SIG-M5 treated with dmso at 0.1 percent for 504 hours (cell line): Measurements from ENCODE around the gene FRAT2.

Experiments used
- DNase-seq: peaks from one replicate; lab custom pipeline; 2025; ENCODE audit not compliant: unreplicated experiment; lab: John Stamatoyannopoulos, UW

Gene FRAT2

GRCh38 chr10:97334370-97335175 is at the start of gene FRAT2:
Gene FRAT2, minus strand, starts transcription at chr10:97334729. Its CDS starts 157 bp downstream, at chr10:97334572.
- DNase-seq, result peak; percentile 74

- DNase-seq, result no peak
Observed at GRCh38 chr10:97384156-97384555, 49.6 kb upstream of the FRAT2 start.

GRCh38 chr10:97383159-97383558 is 48.6 kb upstream of the FRAT2 start:
- DNase-seq, result no peak

GRCh38 chr10:97381626-97382025 is 47.1 kb upstream of the FRAT2 start:
- no peak for DNase-seq

- no peak for DNase-seq
Observed at GRCh38 chr10:97380516-97380915, 46.0 kb upstream of the FRAT2 start.

- DNase-seq, result no peak
Observed at GRCh38 chr10:97378933-97379921, 44.7 kb upstream of the FRAT2 start.

GRCh38 chr10:97376413-97376812 is 41.9 kb upstream of the FRAT2 start:
- peak; percentile 69 for DNase-seq

- DNase-seq, result no peak
Observed at GRCh38 chr10:97373456-97373855, 38.9 kb upstream of the FRAT2 start.

GRCh38 chr10:97372233-97372875 is 37.8 kb upstream of the FRAT2 start:
- peak; percentile 3 for DNase-seq

- DNase-seq, result no peak
Observed at GRCh38 chr10:97371696-97372095, 37.2 kb upstream of the FRAT2 start.

GRCh38 chr10:97367126-97367649 is 32.7 kb upstream of the FRAT2 start:
- no peak for DNase-seq

- DNase-seq, result no peak
Observed at GRCh38 chr10:97366572-97366971, 32.0 kb upstream of the FRAT2 start.

- peak; percentile 98 for DNase-seq
Observed at GRCh38 chr10:97365761-97366351, 31.3 kb upstream of the FRAT2 start.

- no peak for DNase-seq
Observed at GRCh38 chr10:97363071-97363470, 28.5 kb upstream of the FRAT2 start.

GRCh38 chr10:97362310-97363033 is 27.9 kb upstream of the FRAT2 start:
- DNase-seq, result no peak

GRCh38 chr10:97361537-97361901 is 27.0 kb upstream of the FRAT2 start:
- no peak for DNase-seq

- no peak for DNase-seq
Observed at GRCh38 chr10:97360705-97361536, 26.4 kb upstream of the FRAT2 start.

GRCh38 chr10:97358781-97359180 is 24.3 kb upstream of the FRAT2 start:
- DNase-seq, result no peak

GRCh38 chr10:97358349-97358748 is 23.8 kb upstream of the FRAT2 start:
- no peak for DNase-seq
